Activated CD8-positive, alpha-beta memory T cell treated with anti-CD3 and anti-CD28 coated beads, Interleukin-2, amount 50 U/mL, for 48 hours (primary cell): ENCODE data around the gene ZNF334.

Source experiments
- DNase-seq: peaks from one replicate; pipeline ENCODE4 v3.0.0-alpha.2; 2020

ZNF334 gene

DNA sequence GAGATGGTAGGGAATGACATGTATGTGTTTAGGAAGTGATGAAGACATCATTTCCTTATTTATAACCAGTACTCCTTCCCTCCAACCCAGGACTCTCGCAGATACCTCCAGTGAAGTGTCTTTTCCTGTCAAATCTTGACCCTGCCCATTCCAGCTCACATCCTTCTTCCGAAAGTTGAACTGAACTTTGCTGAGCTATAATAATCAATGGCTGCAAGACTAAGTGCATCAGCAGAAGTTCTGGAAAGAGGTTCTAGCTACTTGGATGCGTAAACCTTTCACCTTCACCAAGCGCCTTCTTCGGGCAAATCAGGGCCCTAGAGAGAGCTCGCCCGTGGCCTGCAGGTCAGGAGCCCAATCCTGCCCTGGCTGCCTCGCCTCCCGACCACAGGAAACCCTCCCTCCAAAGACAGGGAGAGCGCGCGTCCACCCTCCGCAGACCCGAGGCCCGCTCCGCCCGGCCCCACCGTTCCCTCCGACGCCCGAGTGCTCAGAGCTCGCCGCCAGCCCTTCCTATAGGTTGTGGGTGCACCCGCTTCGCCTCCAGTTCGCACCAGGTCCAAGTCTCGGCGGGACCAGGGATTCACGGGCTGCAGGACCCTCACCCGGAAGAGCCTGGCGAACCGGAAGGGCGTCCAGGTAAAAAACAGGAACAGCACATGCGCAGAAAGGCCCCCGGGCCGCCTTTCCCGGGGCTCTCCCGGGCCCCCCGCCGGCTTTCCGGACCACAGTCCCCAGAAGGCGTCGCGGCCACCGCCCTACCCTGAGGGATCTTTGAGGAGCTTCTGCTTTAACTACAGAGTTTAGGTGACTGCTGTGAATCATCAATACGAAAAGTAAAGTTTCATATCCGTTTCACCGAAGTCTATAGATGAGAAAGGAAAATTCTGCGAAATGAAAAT is at the start of gene ZNF334:
TSS of gene ZNF334 (minus strand) at position 617 of the 902 bp plus-strand sequence. CDS start 1,457 bp downstream, outside the sequence.
- peak; percentile 78 for DNase-seq

DNA sequence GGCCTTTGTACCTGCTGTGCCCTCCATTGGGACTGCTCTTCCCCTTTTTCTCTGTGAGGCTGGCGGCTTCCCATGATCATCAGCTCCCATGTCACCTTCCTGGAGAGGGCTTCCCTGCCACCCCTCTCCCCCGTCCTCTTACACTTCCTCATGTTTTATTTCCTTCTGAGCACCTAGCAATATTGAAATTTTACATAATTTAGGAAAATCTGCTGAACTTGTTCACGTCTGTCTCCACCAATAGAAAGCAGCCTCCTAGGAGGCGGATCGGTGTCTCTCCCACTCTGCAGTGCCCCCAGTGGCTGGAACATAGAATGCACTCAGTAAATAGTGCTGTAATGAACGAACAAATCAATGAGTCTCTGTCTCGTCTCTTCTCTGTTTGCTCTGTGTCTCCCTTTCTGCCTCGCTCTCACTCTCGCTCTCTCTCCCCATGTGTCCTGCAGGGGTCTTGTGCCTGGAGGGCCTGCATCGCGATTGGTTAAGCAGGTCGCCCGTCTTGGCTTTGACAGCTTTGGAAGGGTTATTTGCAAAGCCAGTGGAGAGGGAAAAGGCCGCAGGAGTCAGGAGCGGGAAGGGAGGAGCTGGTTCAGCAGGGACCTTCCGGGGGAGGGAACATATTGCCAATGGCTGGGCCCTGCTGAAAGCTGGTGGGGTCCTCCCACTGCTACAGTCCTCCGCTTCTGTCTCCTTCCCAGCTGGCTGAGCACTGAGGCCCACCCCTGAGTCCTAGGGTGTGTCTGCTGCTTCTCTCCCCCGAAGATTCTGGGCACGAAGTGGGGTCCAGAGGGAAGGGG is 49.2 kb upstream of the ZNF334 start:
- peak; percentile 83 for DNase-seq

DNA sequence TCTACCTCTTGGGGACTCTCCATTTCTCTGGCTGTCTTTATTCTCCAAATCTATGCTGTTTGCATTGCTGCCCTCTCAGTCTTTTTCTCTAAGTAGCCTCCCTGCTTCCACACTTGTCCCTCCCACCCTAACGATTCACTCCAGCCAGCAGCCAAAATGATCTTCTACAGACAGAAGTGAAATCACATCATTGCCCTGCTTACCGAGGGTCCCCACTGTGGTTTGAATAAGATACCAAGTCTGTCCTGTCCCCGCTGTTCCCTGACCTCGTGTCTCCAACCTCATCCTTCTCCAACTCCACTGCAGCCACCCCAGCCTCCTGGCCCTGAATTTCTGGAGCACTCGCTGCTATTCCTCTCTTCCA is 48.6 kb upstream of the ZNF334 start:
- DNase-seq: no peak

DNA sequence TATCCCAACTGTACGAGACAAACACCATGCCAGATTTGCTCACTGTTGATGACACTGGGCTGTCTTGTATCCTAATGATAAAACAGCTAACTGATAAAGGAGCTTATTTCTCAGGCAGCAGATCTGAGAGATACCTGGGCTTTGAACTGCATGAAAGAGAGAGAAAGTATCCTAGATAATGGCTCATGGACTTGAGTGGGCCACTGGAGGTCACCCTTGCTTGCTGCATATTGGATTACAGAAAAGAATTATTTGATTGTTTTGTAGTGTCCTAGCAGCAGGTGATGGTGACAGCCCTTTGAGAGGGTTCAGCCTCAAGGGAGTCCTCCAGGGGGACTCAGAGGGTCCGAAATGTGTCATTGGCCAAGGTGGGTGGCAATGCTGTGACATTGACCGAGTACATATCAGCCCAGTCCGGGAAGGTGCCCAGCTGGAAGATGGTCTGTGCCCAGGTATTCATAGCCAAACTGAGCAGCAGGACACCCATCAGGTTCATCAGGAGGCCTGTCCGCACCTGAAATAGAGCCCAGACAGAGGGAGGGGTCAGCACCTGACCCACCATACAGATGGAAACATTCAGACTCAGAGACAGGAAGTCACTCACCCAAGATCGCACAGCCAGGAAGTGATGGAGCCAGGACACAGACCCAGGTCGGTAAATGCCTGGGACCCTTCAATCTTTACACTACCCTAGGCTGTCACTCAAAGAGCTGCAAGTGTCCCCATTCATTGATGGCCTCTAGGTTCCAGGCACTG is 46.5 kb upstream of the ZNF334 start:
- no peak for DNase-seq

DNA sequence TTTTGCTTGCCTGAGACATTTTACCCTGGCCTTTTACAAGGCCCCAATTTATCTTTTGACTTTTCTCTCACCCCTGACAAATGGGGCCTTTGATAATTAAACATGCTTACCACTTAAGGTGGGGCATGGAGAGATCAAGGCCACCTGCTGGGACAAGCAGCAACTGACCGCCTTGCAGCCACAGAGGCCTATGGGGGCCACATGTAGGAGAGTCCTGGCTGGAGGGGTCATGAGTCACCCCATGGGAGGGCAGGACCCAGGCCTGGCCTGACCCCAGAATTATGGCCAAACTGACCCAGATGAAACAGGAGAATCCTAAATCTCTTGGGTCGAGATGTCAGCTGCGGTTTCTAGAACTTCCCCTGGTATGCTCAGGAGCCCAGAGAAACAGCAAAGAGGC is 45.6 kb upstream of the ZNF334 start:
- no peak for DNase-seq

DNA sequence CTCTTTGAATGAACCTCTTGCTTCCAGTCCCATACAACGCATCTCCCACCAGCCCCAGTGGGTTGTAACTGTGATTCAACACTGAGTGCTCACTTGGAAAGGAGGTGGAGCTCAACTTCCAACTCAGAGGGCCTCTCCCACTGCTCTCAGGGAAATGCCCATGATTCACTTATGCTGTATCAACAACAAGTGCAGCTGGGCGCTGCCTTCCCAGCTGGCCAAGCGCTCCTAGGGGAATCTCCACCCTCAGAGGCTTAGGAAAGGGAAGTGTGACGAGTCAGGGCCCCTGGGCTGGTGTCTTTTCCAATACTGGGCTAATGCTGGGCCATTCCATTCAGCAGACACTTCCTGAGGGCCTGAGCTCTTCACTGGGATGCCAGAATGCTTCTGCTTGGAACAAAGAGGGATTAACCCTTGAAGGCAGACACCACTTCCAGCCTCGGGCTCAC is 45.2 kb upstream of the ZNF334 start:
- DNase-seq: no peak

DNA sequence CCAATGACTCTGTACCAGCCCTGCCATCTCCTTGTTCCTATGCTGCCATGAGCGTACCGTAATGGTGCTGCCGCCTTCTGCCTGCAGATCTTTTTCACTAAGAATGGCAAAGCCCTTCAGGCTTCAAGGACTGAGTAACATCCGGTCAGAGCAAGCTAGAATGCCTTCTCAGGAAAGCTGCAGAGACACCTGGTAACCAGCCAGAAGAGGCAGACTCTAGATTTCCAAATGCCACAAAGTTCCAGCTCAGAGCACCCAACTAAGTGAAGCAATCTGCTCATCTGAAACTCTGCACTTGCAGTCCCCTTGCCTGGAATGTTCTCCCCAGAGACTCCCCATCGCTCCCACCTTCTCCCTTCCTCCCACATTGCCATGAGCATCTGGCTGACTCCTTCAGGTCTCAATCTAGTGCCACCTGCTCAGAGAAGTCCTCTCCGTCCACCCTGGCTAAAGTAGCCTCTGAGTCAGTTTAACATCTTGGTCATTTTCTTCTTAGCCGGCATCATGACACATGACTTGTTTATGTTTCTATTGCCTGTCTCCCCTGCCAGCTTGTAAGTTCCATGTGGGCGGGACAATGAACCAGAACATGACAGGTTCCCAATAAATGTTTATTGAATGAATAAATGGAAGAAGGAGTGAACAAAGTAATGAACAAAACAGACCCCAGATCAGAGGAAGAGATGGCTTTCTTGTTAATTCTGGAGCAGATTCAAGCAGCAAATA is 44.0 kb upstream of the ZNF334 start:
- DNase-seq: no peak

DNA sequence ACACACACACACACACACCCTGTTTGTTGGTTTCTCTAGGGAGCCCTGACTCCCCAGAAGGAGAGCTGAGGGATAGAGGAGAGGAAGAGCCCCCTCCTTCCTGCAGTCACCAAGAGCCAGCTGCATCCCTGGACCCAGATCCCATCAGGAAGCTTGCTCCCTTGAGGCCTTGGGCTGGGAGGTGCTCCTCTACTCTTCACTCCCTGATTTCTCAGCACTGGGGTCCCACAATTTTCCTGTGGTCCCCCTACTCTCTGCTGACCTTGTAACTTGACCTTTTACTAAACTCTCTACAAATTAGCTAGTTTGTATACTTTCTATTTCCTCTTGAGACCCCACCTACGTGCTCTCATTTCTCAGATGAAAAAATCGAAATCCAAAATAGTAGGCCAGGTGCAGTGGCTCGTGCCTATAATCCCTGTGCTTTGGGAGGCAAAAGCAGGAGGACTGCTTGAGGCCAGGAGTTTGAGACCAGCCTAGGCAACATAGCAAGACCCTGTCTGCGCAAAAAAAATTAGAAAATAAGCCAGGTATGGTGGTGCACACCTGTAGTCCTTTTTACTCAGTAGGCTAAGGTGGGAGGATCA is 42.1 kb upstream of the ZNF334 start:
- DNase-seq: no peak

DNA sequence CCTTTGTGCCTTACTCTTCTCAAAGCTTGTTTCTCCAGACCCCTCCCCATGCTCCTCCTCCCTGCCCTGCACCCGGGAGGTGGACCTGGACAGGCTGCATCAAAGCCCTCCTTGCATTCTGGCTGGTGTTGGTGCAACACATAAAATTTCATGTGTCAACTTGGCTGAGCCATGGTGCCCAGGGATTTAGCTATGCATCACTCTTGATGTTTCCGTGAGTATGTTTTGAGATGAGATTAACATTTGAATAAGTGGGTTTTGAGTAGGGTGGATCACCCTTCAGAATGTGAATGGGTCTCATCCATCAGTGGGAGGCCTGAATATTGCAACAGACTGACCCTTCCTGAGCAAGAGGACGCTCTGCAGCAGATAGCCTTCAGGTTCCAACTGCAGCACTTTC is 41.5 kb upstream of the ZNF334 start:
- DNase-seq: no peak

DNA sequence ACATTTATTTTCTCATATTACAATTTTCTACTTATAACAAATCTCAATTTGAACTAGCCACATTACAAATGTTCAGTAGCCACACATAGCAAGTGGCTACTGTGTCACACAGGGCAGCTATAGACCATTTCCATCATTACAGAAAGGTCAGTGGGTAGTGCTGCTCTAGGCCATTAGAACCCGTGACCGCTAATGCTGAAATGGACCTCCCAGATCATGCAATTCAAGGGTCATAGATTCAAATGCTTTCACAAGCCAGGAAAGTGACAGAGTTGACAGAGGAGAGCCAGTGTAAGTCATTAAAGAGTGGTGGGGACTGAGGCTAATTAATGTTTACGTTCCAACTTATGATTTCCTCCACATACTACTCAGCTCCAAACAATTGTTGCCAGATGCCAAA is 40.6 kb upstream of the ZNF334 start:
- DNase-seq: no peak

DNA sequence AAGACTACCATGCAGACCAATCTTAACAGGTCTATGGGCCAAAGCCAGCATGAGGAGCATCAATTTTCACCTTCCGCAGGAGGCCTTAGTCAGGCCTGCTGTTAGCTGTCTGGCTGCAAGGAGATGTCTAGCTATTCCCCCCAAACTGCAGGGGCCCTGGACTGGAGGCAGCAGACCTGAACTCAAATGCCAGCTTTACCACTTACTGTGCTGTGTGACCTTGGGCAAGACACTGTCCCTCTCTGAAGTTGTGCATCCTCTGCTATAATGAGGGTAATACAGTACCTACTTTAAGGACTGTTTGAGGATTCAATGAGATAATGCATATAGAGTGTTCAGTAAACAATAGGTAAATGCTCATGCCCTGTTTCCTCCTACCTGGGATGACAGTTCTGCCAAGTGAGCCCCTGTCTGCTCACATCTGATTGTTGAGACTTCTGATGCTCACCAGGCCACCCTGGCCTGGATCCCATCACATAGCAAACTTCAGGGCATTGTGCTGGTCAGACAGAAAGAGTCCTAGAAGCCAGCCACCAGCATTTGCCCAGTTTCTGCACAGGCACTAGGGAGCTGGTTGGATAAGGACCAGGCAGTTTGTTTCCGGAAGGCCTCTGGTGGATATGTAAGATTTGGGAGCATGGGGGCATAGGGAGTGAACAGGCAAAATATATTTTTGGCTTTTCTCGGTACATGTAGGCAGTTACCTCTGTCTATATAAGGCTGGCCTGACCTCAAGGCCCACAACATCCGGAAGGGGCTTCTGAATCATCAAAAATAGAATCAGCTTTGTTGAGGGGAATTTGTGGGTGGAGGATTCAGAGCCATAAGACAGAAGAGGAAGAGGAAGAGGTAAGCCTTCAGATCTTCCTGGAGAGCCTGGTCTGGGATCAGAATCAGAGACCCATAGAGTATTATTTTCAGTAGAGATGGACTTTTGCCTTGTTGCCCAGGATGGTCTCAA is 39.4 kb upstream of the ZNF334 start:
- no peak for DNase-seq

DNA sequence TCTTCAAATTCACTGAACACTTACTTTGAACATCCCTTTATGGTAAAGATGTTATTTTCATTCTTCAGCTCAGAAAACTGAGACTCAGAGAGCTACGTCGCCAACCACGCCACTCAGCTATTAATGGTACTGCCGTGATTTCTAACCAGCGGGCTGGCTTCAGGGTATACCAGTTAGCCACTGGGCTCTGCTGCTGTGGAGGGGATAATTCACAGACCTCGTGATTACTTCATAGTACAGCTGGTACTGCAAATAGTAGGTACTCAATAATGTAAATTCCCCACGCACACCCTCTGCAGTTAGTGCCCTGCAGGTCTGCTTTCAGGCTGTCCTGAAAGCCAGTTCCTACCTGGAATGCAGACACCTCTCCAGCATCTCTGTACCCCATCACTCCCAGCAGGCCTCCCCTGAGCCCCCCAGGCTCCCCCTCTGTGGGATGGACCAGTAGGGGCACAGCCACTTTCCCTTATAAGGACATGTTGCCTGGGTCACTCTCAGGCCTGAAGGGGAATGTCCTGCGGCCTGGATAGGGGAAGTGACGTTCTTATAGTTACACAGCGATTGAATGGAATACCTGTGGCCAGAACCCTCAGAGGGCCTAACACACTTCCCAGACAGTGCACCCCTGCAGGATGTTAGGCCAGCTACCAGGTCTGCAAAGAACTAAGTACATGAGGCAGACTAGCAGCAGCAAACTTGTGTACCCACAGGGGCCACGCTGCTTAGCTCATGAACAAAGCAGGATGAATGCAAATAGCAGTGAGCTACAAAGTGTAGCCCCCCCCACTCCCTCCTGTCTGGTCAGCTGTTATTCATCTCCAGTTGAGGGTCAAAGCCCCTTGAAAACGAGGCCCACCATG is 38.4 kb upstream of the ZNF334 start:
- DNase-seq: no peak

DNA sequence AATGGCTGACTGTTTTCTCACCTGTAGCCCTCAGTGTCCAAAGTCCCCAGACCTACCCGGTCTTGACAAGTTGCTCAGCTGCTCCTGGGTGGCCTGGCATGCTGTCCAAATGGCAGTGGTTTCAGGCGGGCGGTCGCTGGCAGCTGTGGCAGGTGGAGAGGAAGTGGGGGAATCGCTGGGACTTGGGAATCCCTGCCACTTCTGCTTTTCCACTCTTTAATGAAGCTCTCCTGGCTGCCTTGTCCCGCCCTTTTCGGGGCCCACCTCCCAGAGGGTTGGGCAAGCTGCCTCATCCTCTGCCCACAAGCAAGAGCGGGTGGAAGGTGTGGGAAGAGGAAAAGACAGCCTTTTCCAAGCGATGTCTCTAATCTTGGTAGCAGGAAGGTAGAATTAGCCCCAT is 37.1 kb upstream of the ZNF334 start, which contains the start of gene OCSTAMP:
TSS of gene OCSTAMP (minus strand) at position 194 of the 400 bp plus-strand sequence. CDS start at position 100, 94 bp downstream.
- DNase-seq: no peak

DNA sequence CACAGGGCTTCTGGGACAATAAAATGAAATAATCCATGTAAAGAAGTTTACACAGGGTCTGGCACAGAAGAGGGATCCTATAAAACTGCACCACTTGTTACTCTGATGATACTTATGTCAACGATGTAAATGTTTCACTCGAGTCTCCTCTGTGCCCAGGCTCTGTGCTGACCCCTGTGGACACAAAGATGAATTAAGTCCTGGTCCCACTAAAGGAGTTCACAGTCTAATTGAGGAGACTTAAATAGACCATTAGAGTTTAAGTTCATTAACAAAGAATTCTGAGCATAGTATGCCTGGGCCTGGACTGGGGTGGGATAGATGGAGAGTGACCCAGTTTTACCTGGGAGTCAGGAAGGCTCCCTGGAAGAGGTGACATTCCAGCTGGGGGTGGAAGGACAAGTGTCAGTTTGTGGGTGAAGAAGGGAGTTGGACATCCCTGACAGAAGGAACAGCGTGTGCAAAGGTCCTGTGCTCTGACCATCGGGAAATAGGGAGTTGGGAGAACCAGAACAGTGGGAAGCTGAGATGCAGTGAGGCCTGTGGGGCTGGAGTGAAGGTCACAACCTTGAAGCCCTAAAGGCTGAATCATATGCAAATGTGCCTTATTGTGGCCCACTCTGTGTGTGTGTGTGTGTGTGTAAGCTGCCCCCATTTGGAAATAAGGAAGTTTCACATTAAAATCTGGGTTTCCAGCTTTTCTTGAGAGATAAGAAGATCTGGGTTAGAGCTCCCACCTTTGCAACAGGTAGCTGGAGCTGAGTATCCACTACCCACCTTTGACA is 36.0 kb upstream of the ZNF334 start:
- no peak for DNase-seq

DNA sequence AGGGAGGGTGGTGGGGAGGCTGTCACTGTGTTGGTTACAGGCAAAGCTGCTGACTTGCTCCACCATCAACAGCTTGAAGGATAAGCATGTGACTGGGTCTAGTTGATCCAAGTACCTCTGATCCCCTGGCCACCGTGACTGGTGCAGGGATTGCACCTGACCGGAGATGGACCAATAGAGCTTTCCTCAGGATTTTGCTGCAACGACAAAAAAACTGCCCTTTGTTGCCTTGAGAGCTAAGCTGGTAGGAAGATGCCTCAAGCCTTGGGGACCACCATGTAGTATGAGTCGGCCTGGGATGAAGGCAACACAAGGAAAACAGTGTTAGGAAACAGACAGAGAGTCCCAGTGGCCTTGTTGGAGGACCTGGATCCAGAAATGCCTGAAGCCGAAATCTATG is 35.3 kb upstream of the ZNF334 start:
- no peak for DNase-seq

DNA sequence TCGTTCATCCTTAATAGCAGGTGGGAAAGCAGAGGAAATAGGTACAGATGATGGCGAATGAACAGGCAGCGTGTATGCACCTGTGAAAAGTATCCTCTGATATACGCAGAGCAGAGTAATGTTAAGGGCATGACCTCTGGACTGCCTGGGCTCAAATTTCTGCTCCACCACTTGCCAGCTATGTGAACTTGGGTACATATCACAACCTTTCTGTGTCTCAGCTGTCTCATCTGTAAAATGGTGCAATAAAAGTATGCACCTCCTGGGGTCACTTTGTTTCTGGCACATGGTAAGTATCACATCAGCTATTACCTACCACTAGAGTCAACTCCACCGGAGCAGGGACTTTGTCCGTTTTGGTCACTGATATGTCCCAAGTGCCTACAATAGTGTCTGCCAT is 34.6 kb upstream of the ZNF334 start:
- no peak for DNase-seq

DNA sequence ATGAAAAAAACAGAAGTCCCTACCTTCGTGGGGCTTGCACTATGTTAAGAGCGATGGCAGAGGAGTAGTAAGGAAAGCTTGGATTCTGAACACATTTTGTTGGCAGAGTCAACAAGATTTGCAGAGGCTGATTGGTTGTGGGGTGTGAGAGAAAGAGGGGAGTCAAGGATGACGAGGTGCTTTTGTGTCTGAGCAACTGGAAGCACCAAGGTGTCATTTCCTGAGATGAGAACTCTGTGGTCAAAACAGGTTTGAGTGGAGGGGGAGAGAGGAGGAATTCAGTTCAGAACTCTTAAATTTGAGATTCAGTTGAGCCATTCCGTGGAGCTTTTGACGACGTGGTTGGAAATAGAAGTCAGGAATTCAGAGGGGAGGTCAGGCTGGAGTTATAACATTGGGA is 33.6 kb upstream of the ZNF334 start:
- DNase-seq: no peak

DNA sequence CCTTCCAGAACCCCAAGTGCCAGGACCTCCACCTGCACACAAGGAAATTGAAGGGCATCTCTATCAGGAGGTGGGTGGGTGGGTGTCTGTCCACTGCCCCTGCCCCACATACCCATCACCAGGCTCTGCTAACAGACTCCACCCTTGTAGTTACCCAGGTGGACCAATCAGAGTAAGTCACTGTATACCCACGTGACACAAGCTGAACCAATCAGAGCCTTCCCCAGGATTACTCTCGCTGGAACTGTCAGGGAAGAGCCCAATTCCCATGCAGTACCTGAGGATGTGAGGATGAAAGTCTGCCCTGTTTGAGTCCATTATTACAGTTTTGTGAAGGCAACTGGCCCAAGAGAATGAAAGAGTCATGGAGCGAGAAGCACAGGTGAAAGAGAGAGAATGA is 32.9 kb upstream of the ZNF334 start:
- no peak for DNase-seq

DNA sequence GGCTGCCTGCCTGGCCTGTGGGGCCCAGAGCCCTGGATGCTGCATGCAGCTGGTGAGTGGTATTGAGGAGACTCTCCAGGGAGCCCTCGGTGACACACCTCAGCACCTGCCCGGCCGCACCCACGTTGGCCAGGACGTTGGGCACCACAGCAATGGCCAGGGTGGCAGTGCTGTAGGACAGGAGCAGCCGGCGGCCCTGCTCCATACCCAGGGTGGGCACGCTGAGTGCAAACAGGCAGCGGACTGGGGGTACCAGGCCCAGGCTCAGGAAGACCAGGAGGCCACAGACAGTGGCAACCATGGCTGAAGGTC is 32.4 kb upstream of the ZNF334 start:
- DNase-seq: no peak
